Vagina (tissue), 1 donor: ENCODE results near the gene SLC24A1. TPM values are rescaled to one million over a fixed set of nuclear protein-coding genes. Genes with fewer than 3 reads are reported as not detected.

Experiments
- small RNA-seq: library from RNA; depleted of rRNA; stranded (forward); fragments of <200 nt; gene quantifications from one replicate; pipeline ENCODE3, GENCODE V24; 2016
- total RNA-seq: library from RNA; depleted of rRNA; stranded (reverse); fragments of >200 nt; gene quantifications from one replicate; pipeline ENCODE4 v1.2.3, GENCODE V29; 2016

Gene SLC24A1
- total RNA-seq, 1 donor from 2014 or later: 7.4 TPM

Small RNAs within 50 kb of the gene (small RNA-seq; reads per million reads assigned to genes)
- not detected for gene SNORD13E

Other genes with a start within 250 kb of the SLC24A1 start
- 0.49 TPM for gene IGDCC3, start 243.9 kb upstream of the SLC24A1 start, total RNA-seq
- gene IGDCC4, start 199.0 kb upstream of the SLC24A1 start, total RNA-seq: 8.8 TPM
- gene DPP8, start 104.2 kb upstream of the SLC24A1 start, total RNA-seq: 28.2 TPM
- gene HACD3, start 91.5 kb upstream of the SLC24A1 start, total RNA-seq: 30.2 TPM
- gene INTS14, start 10.8 kb upstream of the SLC24A1 start, total RNA-seq: 28.0 TPM
- gene DENND4A, start 170.4 kb downstream of the SLC24A1 start, total RNA-seq: 28.7 TPM
- 151 TPM for gene RAB11A, start 247.6 kb downstream of the SLC24A1 start, total RNA-seq